Tibial nerve (tissue), 4 donors: ENCODE data around the gene NCR2. TPM values are rescaled to one million over a fixed set of nuclear protein-coding genes. Genes with fewer than 3 reads are reported as not detected.

Experiments
- DNase-seq, 2 donors: peaks; one replicate each; pipeline ENCODE4 v3.0.0-alpha.2; 2019; ENCODE audit warnings: low spot score in 2 of 2
- H3K27ac ChIP-seq, 4 donors: fragments of 200-600 bp; sonication (generic) in 3 of 4; one replicate each; pipeline ENCODE4 v1.5.1; 2017 to 2019; ENCODE audit warnings: mild to moderate bottlenecking in 1 of 4
- H3K27me3 ChIP-seq, 2 donors: fragments of 200-600 bp; sonication (generic) in 1 of 2; one replicate each; pipeline versions ENCODE4 v1.5.1 to v1.6.0; 2017 to 2019
- H3K36me3 ChIP-seq, 3 donors: fragments of 200-600 bp; sonication (generic); one replicate each; pipeline ENCODE4 v1.5.1; 2018 to 2019
- H3K4me1 ChIP-seq, 4 donors: fragments of 200-600 bp; sonication (generic) in 3 of 4; one replicate each; pipeline ENCODE4 v1.5.1; 2017 to 2019
- H3K4me3 ChIP-seq, 4 donors: fragments of 200-600 bp; sonication (generic) in 3 of 4; one replicate each; pipeline ENCODE4 v1.5.1; 2017 to 2019; ENCODE audit warnings: mild to moderate bottlenecking in 1 of 4, moderate library complexity in 1 of 4
- H3K9me3 ChIP-seq, 4 donors: fragments of 200-600 bp; sonication (generic) in 3 of 4; one replicate each; pipeline ENCODE4 v1.5.1; 2017 to 2019
- CTCF ChIP-seq, 5 experiments: fragments of 200-600 bp in 3 of 5; fragments of 450-650 bp in 2 of 5; sonication (generic) in 3 of 5; IDR thresholded peaks; one replicate each; pipeline ENCODE4 v1.5.1; 2016 to 2019; ENCODE audit warnings: antibody characterized with exemption in 5 of 5, mild to moderate bottlenecking in 3 of 5, moderate library complexity in 2 of 5
- EP300 ChIP-seq, 2 donors: sonication (generic); formaldehyde crosslinking; IDR thresholded peaks; one replicate each; pipeline ENCODE4 v1.6.1; 2017; ENCODE audit warnings: antibody characterized with exemption in 2 of 2, mild to moderate bottlenecking in 1 of 2
- POLR2A ChIP-seq, 2 donors: fragments of 450-650 bp; IDR thresholded peaks; one replicate each; pipeline ENCODE4 v1.6.1; 2017; ENCODE audit warnings: antibody characterized with exemption in 2 of 2, mild to moderate bottlenecking in 2 of 2, moderate library complexity in 2 of 2
- WGBS, 2 donors: methylation state at CpG; one replicate each; pipeline ENCODE4 v1.1.5; 2018; 5-methylcytosine and 5-hydroxymethylcytosine counted together
- total RNA-seq, 4 donors: library from RNA; depleted of rRNA; stranded (reverse); fragments of >200 nt; gene quantifications; one replicate each; pipeline ENCODE4 v1.1.0, GENCODE V29; 2016

The NCR2 gene
- total RNA-seq, 4 donors from 2014 or later, result not detected

GRCh38 chr6:41373627-41373918 lies 38.2 kb downstream of the NCR2 start:
- WGBS, 2 donors, result 14 to 37% methylated on average over 14 to 21 of the region's 22 CpGs
- Histone ChIP-seq H3K27me3 (peaks cover 0 to 88% of the 10 kb centered on the region in 2 donors), H3K4me3 (no peak overlapping the region), H3K9me3 (no peaks in the 10 kb centered on the region), H3K36me3 (no peaks in the 10 kb centered on the region), H3K4me1 (peaks cover 0 to 57% (median 32%) of the 10 kb centered on the region in 4 donors), H3K27ac (no peak overlapping the region)
- no peak for DNase-seq
- TF ChIP-seq EP300 (IDR thresholded peaks at IDR 0.05) (no peak), POLR2A (IDR thresholded peaks at IDR 0.05) (no peak), CTCF (IDR thresholded peaks at IDR 0.05) (no peak)

GRCh38 chr6:41373919-41374617 lies 38.7 kb downstream of the NCR2 start:
- H3K36me3 ChIP-seq, result no peaks in the 10 kb centered on the region
- no peaks in the 10 kb centered on the region for H3K9me3 ChIP-seq
- peaks cover 0 to 88% of the 10 kb centered on the region in 2 donors for H3K27me3 ChIP-seq
- H3K4me1 ChIP-seq, result peaks cover 0 to 52% (median 32%) of the 10 kb centered on the region in 4 donors
- H3K27ac ChIP-seq, result no peak overlapping the region
- no peak for TF ChIP-seq POLR2A (IDR thresholded peaks at IDR 0.05)
- no peak for TF ChIP-seq CTCF (IDR thresholded peaks at IDR 0.05)
- TF ChIP-seq EP300 (IDR thresholded peaks at IDR 0.05), result no peak
- H3K4me3 ChIP-seq, result no peak overlapping the region
- 21 to 25% methylated on average over 56 to 65 of the region's 65 CpGs for WGBS, 2 donors
- DNase-seq, result no peak

GRCh38 chr6:41374618-41375590 lies 39.5 kb downstream of the NCR2 start:
- H3K4me1 ChIP-seq, result peaks cover 0 to 49% (median 30%) of the 10 kb centered on the region in 4 donors
- no peak for DNase-seq
- no peaks in the 10 kb centered on the region for H3K36me3 ChIP-seq
- peaks cover 0 to 80% of the 10 kb centered on the region in 2 donors for H3K27me3 ChIP-seq
- H3K9me3 ChIP-seq, result peaks cover 0 to 2% (median 0%) of the 10 kb centered on the region in 4 donors
- H3K27ac ChIP-seq, result no peak overlapping the region
- WGBS, 2 donors, result 20 to 21% methylated on average over 46 of the region's 46 CpGs
- H3K4me3 ChIP-seq, result no peak overlapping the region
- TF ChIP-seq CTCF (IDR thresholded peaks at IDR 0.05) (no peak), POLR2A (IDR thresholded peaks at IDR 0.05) (no peak), EP300 (IDR thresholded peaks at IDR 0.05) (no peak)

- DNase-seq, result no peak
- H3K4me1 ChIP-seq, result peaks cover 0 to 49% (median 30%) of the 10 kb centered on the region in 4 donors
- peaks cover 0 to 72% of the 10 kb centered on the region in 2 donors for H3K27me3 ChIP-seq
- H3K36me3 ChIP-seq, result no peaks in the 10 kb centered on the region
- no peak overlapping the region for H3K4me3 ChIP-seq
- 22 to 27% methylated on average over 30 of the region's 30 CpGs for WGBS, 2 donors
- no peak overlapping the region for H3K27ac ChIP-seq
- H3K9me3 ChIP-seq, result peaks cover 0 to 2% (median 0%) of the 10 kb centered on the region in 4 donors
- TF ChIP-seq EP300 (IDR thresholded peaks at IDR 0.05) (no peak), CTCF (IDR thresholded peaks at IDR 0.05) (no peak), POLR2A (IDR thresholded peaks at IDR 0.05) (no peak)
Measured at GRCh38 chr6:41375598-41376151, 40.3 kb downstream of the NCR2 start.
